Measurements from ENCODE around the gene GFI1.
"Not testable (repeated sequence)": the region's sequence is repeated elsewhere in the genome, so short reads cannot be mapped to it uniquely, and the experiment has no call there.

Gene GFI1

GRCh38 chr1:92464588-92465255 is 22.0 kb downstream of the GFI1 start:
- no peak for DNase-seq

- DNase-seq = no peak
Measured at GRCh38 chr1:92461364-92462097, 25.2 kb downstream of the GFI1 start.

- no peak for DNase-seq
Measured at GRCh38 chr1:92459871-92460320, 26.8 kb downstream of the GFI1 start.

- DNase-seq = no peak
Measured at GRCh38 chr1:92458146-92458545, 28.6 kb downstream of the GFI1 start.

- DNase-seq = no peak
Measured at GRCh38 chr1:92447976-92448375, 38.7 kb downstream of the GFI1 start.

- no peak for DNase-seq
Measured at GRCh38 chr1:92447033-92447681, 39.6 kb downstream of the GFI1 start.

- no peak for DNase-seq
Measured at GRCh38 chr1:92446546-92446945, 40.2 kb downstream of the GFI1 start.

- DNase-seq = no peak
Measured at GRCh38 chr1:92445865-92446264, 40.9 kb downstream of the GFI1 start.

GRCh38 chr1:92444351-92444750 is 42.4 kb downstream of the GFI1 start:
- DNase-seq = no peak

- DNase-seq = no peak
Measured at GRCh38 chr1:92443893-92444292, 42.8 kb downstream of the GFI1 start.

GRCh38 chr1:92442351-92442750 is 44.4 kb downstream of the GFI1 start:
- DNase-seq = no peak

GRCh38 chr1:92441697-92442342 is 44.9 kb downstream of the GFI1 start:
- no peak for DNase-seq

- no peak for DNase-seq
Measured at GRCh38 chr1:92441316-92441696, 45.4 kb downstream of the GFI1 start.

- DNase-seq = no peak
Measured at GRCh38 chr1:92439291-92439690, 47.4 kb downstream of the GFI1 start.

GRCh38 chr1:92434572-92434971 is 52.2 kb downstream of the GFI1 start:
- not testable (repeated sequence) for DNase-seq

- no peak for DNase-seq
Measured at GRCh38 chr1:92430030-92430429, 56.7 kb downstream of the GFI1 start.

GRCh38 chr1:92425617-92426016 is 61.1 kb downstream of the GFI1 start:
- DNase-seq = no peak
